Keratinocyte (primary cell): ENCODE results near the gene SMG1. TPM values are rescaled to one million over a fixed set of nuclear protein-coding genes. Genes with fewer than 3 reads are reported as not detected.

ENCODE experiments used
- DNase-seq: peaks from one replicate; pipeline ENCODE4 v3.0.0-alpha.2; 2011; ENCODE audit warnings: low read depth, missing footprints, low spot score
- FAIRE-seq: peaks from 2 replicates; lab custom pipeline; 2011; peaks lifted over from hg19 to GRCh38; lab: Jason Lieb, UNC
- H2AFZ ChIP-seq: 2 replicates; pipeline ENCODE4 v1.6.0; 2012; ENCODE audit warnings: low read length, control low read depth, inconsistent platforms; ENCODE audit not compliant: control insufficient read depth
- H3K27ac ChIP-seq: 2 replicates; pipeline ENCODE4 v1.5.1; 2011; ENCODE audit warnings: low read length; ENCODE audit not compliant: control insufficient read depth, insufficient read depth
- H3K27me3 ChIP-seq: 3 replicates; pipeline ENCODE4 v1.6.0; 2011; ENCODE audit warnings: low read length; ENCODE audit not compliant: control insufficient read depth, insufficient read depth; ENCODE audit errors: extremely low read depth
- H3K36me3 ChIP-seq, 2 experiments: 2 replicates in 1 of 2; 3 replicates in 1 of 2; pipeline ENCODE4 v1.5.1; 2011; ENCODE audit warnings: low read length in 2 of 2, mild to moderate bottlenecking in 1 of 2; ENCODE audit not compliant: control insufficient read depth in 2 of 2, insufficient read depth in 2 of 2; ENCODE audit errors: extremely low read depth in 1 of 2
- H3K4me1 ChIP-seq: 3 replicates; pipeline ENCODE4 v1.5.1; 2011; ENCODE audit warnings: low read length; ENCODE audit not compliant: control insufficient read depth, insufficient read depth; ENCODE audit errors: extremely low read depth
- H3K4me2 ChIP-seq: 3 replicates; pipeline ENCODE4 v1.6.0; 2011; ENCODE audit warnings: low read depth, low read length; ENCODE audit not compliant: control insufficient read depth, insufficient read depth; ENCODE audit errors: extremely low read depth
- H3K4me3 ChIP-seq, 3 experiments: fragments of 200-600 bp in 1 of 3; sonication (generic) in 1 of 3; 2 replicates in 2 of 3; 3 replicates in 1 of 3; pipeline ENCODE4 v1.5.1; 2011 to 2016; ENCODE audit warnings: low read length in 3 of 3, mild to moderate bottlenecking in 3 of 3, control low read depth in 2 of 3, inconsistent platforms in 1 of 3, low read depth in 1 of 3, mixed read lengths in 1 of 3, mixed run types in 1 of 3, moderate library complexity in 1 of 3; ENCODE audit not compliant: control insufficient read depth in 2 of 3, insufficient read depth in 2 of 3; ENCODE audit errors: extremely low read depth in 1 of 3
- H3K79me2 ChIP-seq: 2 replicates; pipeline ENCODE4 v1.6.0; 2012; ENCODE audit warnings: low read length; ENCODE audit not compliant: control insufficient read depth, insufficient read depth
- H3K9ac ChIP-seq: 3 replicates; pipeline ENCODE4 v1.6.0; 2011; ENCODE audit warnings: low read length; ENCODE audit not compliant: control insufficient read depth, insufficient read depth; ENCODE audit errors: extremely low read depth
- H3K9me1 ChIP-seq: 3 replicates; pipeline ENCODE4 v1.6.0; 2011; ENCODE audit warnings: low read length; ENCODE audit not compliant: control insufficient read depth, insufficient read depth; ENCODE audit errors: extremely low read depth
- H3K9me3 ChIP-seq: 2 replicates; pipeline ENCODE4 v1.5.1; 2012; ENCODE audit warnings: low read depth, low read length; ENCODE audit not compliant: control insufficient read depth
- H4K20me1 ChIP-seq: 3 replicates; pipeline ENCODE4 v1.6.0; 2011; ENCODE audit warnings: low read length; ENCODE audit not compliant: control insufficient read depth, insufficient read depth; ENCODE audit errors: extremely low read depth
- EZH2 ChIP-seq: IDR thresholded peaks from one replicate; pipeline ENCODE4 v1.6.1; 2012; ENCODE audit warnings: inconsistent platforms, mild to moderate bottlenecking, low read length, moderate library complexity
- dilution Hi-C: fragments of 300-500 bp; cut with MboI; formaldehyde crosslinking; loops from one replicate; pipeline ENCODE4 v1.7.0; 2020; ENCODE audit warnings: low sequenced_read_pairs; ENCODE audit not compliant: extremely low pct_ligation_motif_present
- polyA plus RNA-seq, 5 experiments: library from polyadenylated mRNA; depleted of rRNA in 3 of 5; stranded (reverse) in 3 of 5; stranded (forward) in 1 of 5; unstranded in 1 of 5; fragments of >200 nt; gene quantifications; 1 replicate in 1 of 5; 2 replicates in 3 of 5; 3 replicates in 1 of 5; pipeline versions ENCODE4 v1.2.1 to v1.2.3, GENCODE V29; 2011 to 2012; ENCODE audit warnings: missing spikeins in 2 of 5, low read depth in 1 of 5, low replicate concordance in 1 of 5
- TF ChIP-seq, protein P1 (sequence below), 3 experiments: IDR thresholded peaks in 1 of 3; conservative IDR thresholded peaks in 1 of 3; optimal IDR thresholded peaks in 1 of 3; 2 replicates in 2 of 3; 3 replicates in 1 of 3; pipeline versions ENCODE3 to v1.5.1; 2011; ENCODE audit warnings: low read length in 3 of 3, mild to moderate bottlenecking in 3 of 3, moderate library complexity in 2 of 3, control low read depth in 1 of 3, inconsistent platforms in 1 of 3; ENCODE audit not compliant: insufficient read depth in 2 of 3; ENCODE audit errors: extremely low read depth in 1 of 3

Gene SMG1
- polyA plus RNA-seq, 1 donor (not counting 4 experiments of a cell fraction or from before 2014, with no cell fraction given) = 34.2 TPM

DNA sequence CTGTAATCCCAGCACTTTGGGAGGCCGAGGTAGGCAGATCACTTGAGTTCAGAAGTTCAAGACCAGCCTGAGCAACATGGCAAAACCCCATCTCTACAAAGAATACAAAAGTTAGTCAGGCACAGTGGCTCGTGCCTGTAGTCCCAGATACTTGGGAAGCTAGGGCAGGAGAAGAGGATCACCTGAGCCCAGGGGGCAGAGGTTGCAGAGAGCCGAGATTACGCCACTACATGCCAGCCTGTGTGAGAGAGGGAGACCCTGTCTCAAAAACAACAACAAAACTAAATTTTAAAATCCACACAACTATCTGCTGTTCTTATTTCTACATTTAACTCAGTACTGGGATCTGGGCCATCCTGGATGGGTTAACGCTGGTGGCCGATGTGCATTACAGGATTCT lies 83.6 kb downstream of the SMG1 start:
- H3K9ac ChIP-seq = no peak overlapping the region
- no peak overlapping the region for H3K4me3 ChIP-seq
- no peaks in the 10 kb centered on the region for H4K20me1 ChIP-seq
- no peaks in the 10 kb centered on the region for H3K27me3 ChIP-seq
- no peak for FAIRE-seq
- no peak for DNase-seq
- dilution Hi-C loops = no loop called here
- H3K9me1 ChIP-seq = no peaks in the 10 kb centered on the region
- no peak overlapping the region for H3K4me2 ChIP-seq
- TF ChIP-seq EZH2 = no peak
- TF ChIP-seq, protein P1, sequence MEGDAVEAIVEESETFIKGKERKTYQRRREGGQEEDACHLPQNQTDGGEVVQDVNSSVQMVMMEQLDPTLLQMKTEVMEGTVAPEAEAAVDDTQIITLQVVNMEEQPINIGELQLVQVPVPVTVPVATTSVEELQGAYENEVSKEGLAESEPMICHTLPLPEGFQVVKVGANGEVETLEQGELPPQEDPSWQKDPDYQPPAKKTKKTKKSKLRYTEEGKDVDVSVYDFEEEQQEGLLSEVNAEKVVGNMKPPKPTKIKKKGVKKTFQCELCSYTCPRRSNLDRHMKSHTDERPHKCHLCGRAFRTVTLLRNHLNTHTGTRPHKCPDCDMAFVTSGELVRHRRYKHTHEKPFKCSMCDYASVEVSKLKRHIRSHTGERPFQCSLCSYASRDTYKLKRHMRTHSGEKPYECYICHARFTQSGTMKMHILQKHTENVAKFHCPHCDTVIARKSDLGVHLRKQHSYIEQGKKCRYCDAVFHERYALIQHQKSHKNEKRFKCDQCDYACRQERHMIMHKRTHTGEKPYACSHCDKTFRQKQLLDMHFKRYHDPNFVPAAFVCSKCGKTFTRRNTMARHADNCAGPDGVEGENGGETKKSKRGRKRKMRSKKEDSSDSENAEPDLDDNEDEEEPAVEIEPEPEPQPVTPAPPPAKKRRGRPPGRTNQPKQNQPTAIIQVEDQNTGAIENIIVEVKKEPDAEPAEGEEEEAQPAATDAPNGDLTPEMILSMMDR (optimal IDR thresholded peaks at IDR 0.05 in 1 of 3, IDR thresholded peaks at IDR 0.05 in 1 of 3, conservative IDR thresholded peaks at IDR 0.05 in 1 of 3; ENCODE audit: extremely low read depth in 1 of 3, insufficient read depth in 2 of 3, low read length in 3 of 3) = no peak
- no peaks in the 10 kb centered on the region for H3K9me3 ChIP-seq
- H3K4me1 ChIP-seq = no peaks in the 10 kb centered on the region
- no peak overlapping the region for H3K27ac ChIP-seq
- no peak overlapping the region for H2AFZ ChIP-seq
- H3K79me2 ChIP-seq = peaks cover 2% of the 10 kb centered on the region
- peaks cover 30 to 52% of the 10 kb centered on the region in 2 experiments for H3K36me3 ChIP-seq

DNA sequence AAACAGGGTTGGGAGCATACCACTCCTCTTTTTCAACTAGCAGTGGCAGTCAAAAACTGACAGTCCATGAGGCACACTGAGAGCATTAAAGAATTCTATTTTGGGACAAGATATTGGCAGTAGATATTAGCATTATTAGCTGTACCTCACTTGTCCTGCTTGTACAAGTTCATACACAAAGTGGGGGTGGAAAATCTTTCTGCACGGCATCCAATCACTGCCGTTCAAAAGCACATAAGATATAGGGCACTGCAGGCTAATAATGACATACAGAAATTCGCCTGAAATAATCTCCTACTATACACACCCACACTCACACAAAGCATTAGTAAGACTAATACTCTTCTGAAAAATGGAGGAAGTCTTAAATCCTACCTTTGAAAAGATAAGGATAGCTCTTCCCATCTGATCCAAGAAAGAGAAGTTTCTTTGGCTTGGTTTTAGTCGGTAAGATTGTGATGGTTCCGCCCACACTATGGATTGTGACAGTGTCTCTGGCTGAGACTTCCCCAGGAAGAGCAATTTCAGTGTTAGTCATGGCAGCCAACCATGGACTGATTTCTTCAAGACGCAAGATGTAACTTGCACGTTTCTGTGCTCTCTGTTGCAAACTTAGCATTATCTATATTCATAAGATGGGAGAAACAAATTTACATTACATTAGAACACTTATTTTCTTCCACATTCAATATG lies 84.2 kb downstream of the SMG1 start:
- DNase-seq (no peak), FAIRE-seq (no peak)
- Histone ChIP-seq H3K27me3 (no peaks in the 10 kb centered on the region), H4K20me1 (no peaks in the 10 kb centered on the region), H3K9me3 (no peaks in the 10 kb centered on the region), H2AFZ (no peak overlapping the region), H3K9me1 (no peaks in the 10 kb centered on the region), H3K9ac (no peak overlapping the region), H3K27ac (no peak overlapping the region), H3K79me2 (no peaks in the 10 kb centered on the region), H3K4me1 (no peaks in the 10 kb centered on the region), H3K4me2 (no peak overlapping the region), H3K36me3 (peaks cover 31 to 52% of the 10 kb centered on the region in 2 experiments), H3K4me3 (no peak overlapping the region)
- dilution Hi-C loops = no loop called here
- TF ChIP-seq, protein P1 (optimal IDR thresholded peaks at IDR 0.05 in 1 of 3, IDR thresholded peaks at IDR 0.05 in 1 of 3, conservative IDR thresholded peaks at IDR 0.05 in 1 of 3; ENCODE audit: extremely low read depth in 1 of 3, insufficient read depth in 2 of 3, low read length in 3 of 3) = no peak
- TF ChIP-seq EZH2 = no peak
